GM18870 (cell line): ENCODE results near the gene HMCN1.

ENCODE experiments used
- ATAC-seq: cut with Tn5 transposase; IDR thresholded peaks from one replicate; pipeline ENCODE4 v1.9.1; 2021; ENCODE audit warnings: moderate library complexity; ENCODE audit not compliant: unreplicated experiment

Gene HMCN1

DNA sequence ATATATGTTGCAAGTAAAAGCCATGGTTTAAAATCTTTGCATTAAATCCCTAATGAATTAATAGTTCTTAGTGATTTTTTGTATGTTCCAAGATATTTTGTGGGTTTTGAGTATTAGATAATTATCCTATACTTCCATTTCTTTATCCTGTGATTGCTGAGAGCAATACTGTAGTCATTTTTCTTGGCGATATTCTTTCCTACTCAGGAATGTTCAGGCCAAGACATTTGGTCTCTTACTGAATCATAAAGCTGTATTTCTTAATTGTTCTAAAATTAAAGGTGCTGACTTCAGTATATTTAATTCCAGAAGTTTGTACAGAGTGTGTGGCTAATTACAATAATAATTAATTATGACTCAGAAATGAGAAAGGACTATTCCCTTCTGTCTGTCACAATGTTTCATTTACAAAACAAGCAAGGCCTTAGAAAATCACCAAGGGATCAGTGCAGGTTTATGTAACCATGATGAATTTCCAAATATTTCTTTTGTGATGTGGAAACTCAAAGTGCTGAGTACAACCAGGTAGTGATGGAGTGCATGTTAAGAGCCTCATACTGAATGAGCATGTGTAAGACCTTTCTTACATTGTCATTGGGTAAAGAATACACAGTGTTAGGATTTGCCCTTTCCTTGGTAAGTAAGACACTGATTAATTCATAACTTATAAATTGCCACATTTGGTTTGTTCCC, 161.2 kb downstream of the HMCN1 start:
- ATAC-seq = no peak

DNA sequence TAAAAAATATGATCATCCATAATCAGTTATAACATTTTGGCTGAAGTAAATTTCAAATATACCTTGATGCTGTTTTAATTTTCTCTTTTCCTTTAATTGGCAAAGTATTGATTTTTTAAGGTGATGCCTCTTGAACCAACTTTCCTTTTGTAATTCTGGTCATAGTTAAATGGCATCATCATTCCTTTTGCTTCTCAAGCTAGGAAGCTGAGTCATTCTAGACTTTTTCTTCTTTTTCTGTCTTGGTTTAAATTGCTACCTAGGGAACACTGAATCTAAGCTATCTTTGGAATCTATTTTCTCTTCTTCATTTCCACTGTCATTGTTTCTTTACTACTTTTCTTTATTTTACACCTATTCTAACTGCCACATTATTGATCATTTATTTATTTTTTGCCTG, 162.7 kb downstream of the HMCN1 start:
- ATAC-seq = no peak

DNA sequence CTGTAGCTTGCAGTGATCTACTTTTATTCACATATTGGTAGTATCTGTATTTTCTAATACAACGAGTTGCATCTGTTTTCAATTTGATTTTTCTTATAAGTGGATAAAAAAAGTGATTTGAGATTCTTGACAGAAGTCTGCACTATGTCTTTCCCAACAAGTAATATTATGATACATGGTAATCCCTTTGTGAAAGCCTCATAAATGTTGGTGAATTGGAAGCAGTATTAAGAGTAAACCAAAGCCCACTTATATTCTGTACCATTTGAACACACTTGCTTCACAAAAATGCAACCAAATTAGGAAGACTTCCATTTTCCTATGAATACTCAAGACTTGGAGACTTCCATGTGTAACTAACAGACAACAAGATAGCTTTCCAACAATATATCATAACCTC, 172.0 kb downstream of the HMCN1 start:
- ATAC-seq = no peak

DNA sequence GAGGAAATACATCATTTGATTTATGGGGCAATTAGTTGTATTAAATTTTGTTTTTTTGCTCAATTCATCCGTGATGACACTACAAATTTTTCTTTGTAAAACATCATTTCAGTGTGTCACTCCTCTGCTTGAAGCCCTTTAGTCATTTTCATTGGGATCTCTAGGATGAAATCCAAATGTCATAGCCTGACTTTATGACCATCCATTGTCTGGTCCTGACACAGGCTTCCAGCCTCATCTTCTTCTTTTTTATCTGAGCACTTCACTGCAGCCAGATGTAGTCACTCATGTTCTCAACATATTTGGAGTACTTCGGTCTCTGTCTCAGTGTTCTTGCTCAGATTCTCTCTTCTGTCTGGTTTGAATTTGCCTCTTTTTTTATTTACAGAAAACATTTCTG, 173.1 kb downstream of the HMCN1 start:
- no peak for ATAC-seq

DNA sequence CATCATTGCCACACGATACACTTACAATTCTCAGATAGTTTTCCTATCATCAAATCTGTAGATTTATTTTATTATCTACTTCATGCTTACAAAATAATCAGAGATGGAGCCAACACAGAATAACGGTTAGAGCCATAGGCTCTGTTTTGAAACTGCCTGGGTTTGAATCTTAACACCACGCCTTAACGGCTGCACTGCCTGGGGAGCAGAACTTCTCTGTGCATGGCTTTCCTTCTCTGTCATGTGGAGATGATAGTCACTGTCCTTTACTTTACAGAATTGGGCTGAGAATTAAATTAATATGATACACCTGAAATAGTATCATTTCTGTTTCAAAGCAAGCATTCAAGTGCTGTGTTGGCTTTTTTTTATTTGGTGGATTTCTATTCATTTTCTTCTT, 177.8 kb downstream of the HMCN1 start:
- no peak for ATAC-seq

DNA sequence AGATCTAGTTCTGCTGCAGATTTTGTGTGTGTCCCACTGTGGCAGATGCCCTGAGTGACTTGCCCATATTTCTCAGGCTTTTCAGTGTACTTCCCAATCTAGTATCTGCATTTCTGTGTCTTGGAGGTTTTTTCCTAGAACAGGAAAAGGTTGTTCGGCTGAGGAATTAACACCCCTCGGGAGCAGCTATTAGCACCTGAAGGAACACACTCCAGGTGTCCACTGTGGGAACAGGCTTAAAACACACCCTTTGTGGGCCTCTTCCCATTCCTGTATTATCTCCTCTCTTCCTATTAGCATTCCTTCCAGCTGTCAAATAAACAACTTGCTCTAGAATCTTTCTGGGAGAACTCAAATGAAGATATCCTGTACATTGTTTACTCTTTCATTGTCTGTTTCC, 178.3 kb downstream of the HMCN1 start:
- ATAC-seq = no peak

DNA sequence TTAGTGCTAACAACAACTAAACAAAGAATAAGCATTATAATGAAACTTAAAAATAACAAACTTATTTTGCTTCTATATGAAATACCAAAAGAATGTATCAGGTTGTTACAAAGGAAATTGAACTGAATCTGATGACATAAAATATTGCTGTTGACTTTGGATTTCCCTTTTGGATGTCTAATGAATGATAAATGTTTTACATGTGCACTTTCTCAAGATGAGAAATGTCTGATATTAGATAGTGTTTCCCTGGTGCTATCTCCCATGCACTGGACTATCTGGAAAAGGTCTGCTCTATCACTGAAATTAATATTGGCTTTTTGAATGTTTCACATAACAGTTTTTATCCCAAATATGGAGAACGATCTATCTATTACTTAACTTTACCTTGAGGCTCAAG, 179.9 kb downstream of the HMCN1 start:
- no peak for ATAC-seq

DNA sequence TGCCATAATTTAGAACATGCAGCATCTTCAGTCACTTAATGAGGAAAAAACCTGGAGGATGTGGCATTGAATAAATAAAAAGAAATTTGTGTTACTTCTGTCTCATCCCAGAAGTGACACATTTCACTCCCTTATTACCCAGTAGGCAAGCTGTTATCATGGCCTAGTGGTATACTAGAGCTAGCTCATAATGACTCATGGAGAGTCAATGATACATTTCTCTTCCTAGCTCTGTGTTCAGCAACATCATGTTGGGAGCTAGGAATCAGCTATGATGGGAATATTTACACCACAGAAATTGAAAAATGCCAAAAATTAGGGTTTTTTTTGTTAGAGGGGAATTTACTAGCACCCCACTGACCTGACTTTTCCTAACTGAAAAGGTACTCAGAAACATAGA, 182.7 kb downstream of the HMCN1 start:
- ATAC-seq = no peak

DNA sequence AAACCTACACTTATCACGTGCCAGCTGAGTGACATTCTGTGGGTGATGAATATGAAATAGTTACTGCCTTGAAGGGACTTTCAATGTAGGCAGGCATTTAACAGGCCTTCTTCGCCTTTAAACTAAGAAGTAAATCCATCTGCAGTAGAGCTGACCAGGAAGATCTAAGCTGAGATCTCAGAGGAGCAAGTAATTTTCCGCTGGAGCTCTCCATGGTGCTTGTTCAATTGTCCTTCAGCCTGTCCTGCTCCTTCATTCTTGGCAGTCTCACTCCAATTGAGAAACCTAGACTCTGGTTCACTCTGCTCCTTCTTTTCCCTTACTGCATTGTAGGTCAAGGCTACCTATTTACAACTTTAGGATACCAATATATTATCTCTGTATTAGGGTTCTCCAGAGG, 183.5 kb downstream of the HMCN1 start:
- no peak for ATAC-seq

DNA sequence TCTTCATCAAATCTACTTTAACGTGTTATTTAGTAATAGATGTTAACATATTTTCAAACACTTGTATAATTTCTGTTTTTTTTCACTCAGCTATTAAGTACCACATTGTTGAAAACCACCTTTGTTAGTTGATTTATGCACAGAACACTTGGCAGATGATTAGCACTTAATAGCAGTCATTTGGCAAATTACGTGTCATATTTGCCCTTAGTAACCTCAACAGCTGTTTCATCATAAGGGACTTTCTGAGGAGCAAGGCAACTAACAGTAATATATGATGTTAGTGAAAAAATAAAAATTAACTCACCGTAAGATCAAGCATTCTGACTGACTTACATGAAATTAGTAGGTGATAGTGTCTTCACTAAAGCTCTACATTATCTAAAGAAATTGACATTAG, 186.4 kb downstream of the HMCN1 start:
- peak; percentile 59 for ATAC-seq

DNA sequence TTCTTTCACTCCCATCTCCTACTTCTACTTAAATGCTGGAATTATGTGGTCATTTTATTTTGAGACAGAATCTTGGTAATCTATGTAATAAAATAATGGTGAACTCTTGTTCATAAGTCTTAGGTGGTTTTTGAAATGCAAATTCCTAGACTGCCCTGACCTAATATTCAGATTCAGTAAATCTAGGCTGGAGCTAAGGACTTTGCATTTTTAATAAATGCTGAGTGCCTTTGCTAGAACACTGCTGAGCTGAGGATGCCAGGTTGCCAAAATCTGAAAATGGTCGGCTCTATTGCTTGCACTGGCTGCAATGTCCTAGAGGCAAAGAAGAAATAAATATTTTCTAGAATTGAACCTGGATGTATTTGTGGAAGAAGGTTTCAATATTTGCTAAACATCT, 187.4 kb downstream of the HMCN1 start:
- ATAC-seq = no peak

DNA sequence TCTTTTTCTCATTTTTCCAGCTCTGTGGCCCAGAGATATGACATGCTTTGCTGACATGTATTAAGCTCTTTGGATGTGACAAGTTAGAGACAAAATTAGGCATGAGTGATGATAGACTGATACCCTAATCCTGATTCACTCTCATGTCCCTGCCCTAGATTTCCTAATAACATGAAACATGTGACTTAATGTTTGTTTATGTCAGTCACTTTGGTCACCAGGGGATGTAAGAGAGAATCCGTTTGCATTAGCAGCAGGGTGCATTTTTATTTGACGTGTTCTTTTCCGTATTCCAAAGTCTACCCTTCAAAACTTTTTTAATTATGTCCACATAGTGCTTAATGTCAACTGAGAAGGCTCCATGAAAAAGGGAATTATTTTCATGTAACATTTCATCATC, 192.4 kb downstream of the HMCN1 start:
- ATAC-seq = no peak

DNA sequence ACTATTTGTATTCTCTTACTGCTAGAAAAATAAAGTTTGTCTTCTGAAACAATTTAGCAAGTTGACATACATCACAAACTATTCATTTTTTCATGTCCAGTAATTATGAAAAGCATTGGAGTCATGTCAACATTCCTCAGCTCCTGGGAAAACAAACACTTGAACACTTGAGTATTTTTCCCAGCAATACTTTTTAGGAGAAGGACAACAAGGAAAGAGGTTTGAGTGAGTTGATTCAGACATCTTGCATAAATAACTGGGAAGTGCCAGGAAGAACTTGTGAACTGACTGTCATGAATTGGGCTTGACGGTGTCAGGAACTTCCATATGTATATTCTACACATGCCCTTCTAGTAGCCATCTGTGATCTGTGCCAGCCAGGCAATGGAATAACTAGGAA, 195.6 kb downstream of the HMCN1 start:
- no peak for ATAC-seq

DNA sequence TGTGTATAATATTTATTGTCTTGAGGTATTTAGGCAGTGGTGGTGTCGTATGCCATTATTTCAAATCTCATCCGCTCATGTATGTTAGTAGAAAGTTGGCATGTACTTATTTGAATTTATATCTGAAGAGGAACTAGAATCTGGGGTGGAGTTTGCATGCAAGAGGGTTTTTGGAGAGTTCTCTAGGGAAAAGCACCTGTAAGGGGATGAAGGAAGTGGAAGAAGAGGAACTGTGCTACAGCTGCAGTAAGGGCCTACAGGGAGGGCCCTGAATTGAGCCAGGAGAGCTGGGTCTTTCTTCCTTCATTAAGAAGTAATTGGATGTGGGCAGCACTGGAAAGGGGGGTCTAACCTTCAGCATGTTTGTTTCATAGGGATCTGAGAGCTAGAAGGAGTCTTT, 197.2 kb downstream of the HMCN1 start:
- no peak for ATAC-seq

DNA sequence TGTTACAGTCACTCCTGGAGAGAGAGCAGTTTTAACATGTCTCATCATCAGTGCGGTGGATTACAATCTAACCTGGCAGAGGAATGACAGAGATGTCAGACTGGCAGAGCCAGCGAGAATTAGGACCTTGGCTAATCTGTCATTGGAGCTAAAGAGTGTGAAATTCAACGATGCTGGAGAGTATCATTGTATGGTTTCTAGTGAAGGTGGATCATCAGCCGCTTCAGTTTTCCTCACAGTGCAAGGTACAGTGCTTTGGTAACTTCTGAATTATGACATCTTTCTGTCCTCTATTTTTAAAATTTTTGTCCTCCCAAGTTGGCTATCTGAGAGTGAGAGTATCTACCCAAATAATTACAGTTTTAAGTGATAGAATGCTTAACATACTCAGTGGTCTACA, 199.4 kb downstream of the HMCN1 start:
- ATAC-seq = no peak

DNA sequence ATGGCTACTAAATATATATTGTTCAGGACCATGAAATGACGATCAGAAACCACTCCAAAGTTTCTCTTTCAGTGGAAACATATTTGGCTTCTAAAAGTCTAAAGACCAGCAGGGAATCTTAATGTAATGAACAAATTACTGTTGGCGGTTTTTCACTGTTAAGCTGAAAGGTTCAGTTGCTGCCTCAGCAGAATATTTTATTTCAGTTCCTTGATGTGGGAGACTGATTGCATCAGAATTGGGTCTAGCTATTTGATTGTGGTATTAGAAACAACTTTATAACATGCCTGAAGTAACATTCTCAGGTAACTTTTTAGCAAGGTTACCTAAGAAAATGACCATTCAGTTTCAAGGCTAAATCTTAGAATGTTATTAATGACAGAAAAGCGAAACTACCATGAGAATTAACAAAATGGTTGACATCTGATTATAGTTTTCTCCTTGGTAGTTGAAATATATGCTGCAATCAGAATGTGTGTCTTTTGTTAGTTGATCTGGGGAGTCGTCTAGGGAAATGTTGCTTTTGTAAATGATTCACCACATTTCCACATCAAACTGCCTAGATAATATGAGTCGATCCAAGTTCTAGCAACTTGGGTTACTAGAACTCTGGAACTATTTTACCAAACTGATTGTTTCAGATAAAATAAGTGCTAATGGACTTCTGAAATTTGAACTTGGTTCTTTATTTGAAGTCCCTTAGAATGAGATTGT, 200.4 kb downstream of the HMCN1 start:
- no peak for ATAC-seq

DNA sequence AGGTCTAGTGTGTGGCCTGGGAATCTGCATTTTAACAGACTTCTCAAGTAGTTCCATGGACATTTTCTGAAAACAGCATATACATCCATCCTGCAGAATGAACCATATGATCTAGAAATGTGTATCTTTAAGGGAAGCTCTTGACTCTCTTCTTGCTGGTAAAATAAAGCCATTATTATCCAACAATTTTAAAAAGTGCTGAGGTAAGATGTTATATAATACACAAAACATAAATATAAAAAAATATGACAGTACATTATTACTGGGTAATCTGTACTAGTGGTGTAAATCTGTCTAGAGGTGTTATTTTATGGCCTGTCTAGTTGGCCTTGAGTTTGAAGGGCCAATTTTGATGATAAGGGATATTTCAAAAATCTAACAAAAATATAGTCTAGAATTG, 201.2 kb downstream of the HMCN1 start:
- ATAC-seq = no peak

DNA sequence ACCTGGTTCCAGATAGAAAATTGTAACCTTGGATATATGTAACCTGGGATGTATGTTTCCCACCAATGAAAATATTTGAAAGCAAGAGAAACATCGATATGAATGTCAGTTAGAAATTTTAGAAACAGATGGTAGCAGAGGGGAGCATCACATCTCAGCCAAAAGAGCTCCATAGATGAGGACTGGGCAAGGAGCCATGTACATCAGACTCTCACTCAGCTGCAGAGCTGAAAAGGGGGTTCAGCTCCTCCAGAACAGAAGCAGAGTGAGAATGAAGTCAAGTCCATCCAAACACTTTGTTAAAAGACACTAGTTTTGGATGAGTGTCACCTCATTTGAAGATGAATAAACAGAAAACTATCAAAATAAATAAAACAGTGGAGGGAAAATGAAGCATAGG, 202.4 kb downstream of the HMCN1 start:
- no peak for ATAC-seq

DNA sequence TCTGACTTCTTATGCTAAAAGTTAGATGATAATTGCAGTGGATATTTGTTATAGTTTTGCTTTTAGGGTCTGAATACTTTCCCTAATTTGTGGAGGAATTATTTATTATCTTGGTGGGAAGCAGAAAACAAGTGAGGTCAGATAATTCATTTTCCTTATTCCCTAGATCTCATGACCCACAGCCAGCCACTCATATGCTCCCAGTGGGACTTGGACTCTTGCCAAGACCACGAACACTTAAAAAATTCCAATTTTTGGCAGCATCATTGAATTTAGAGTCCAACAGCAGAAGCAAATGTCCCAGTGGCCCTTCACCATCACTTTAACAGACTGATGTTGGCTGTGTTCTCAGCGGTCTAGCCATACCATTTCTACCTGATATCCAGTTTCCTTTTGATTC, 204.2 kb downstream of the HMCN1 start:
- ATAC-seq = no peak

DNA sequence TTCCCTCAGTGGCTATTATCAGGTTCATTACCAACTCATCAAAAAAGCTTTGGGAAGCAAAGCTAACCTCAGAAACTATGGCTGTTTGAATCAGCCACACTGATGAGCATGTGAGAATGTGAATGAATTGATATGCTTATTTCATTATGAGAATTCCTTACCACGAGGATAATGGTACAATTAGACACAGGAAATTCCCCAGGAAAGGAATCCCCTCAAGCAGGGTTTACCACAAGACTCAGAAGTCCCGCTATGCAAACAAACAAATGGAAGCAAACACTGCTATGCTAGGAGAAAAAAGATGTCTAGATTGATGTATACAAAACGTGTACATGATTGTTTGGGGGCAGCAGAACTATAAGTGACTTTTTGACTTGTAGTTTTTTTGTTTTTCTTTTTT, 205.0 kb downstream of the HMCN1 start:
- ATAC-seq = no peak

DNA sequence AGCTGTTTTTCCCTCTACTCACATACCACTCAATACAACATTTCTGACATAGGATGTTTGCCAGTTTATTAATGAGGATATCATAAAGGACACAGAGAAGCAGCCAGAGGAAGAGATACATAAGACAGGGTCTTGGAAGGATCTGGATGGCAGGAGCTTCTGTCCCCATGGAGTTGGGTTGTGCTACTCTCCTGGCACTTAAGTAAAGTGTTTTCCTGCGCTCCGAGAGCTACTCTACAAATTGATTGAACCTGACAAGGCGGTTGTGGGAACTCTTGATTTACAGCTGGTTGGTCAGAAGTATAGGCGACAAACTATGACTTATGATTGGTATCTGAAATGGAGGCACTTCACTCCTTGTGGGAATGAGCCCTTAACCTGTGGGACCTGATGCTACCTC, 208.8 kb downstream of the HMCN1 start:
- ATAC-seq = no peak

DNA sequence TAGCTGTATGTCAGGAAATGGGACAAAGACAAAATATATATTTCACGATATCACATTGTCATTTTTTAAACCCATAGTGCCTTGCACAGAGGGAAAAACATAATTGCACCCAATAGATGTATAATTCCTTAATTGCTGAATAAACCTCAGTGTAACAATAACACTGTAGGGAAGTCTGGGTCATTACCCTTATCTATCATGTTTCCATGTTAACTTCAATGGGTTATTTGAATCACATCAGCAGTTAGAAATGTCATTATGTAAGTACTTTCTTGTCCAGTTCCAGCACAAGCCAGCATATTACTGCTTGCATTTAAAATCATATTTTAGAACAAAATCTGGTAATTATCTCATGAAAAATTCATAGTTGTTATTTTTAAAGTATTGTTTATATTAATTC, 222.7 kb downstream of the HMCN1 start:
- ATAC-seq = no peak
